SIG-M5 (cell line): ENCODE results near the gene TMEM120A.

Source experiments
- DNase-seq: peaks from one replicate; lab custom pipeline; 2025; lab: John Stamatoyannopoulos, UW

TMEM120A gene

DNA sequence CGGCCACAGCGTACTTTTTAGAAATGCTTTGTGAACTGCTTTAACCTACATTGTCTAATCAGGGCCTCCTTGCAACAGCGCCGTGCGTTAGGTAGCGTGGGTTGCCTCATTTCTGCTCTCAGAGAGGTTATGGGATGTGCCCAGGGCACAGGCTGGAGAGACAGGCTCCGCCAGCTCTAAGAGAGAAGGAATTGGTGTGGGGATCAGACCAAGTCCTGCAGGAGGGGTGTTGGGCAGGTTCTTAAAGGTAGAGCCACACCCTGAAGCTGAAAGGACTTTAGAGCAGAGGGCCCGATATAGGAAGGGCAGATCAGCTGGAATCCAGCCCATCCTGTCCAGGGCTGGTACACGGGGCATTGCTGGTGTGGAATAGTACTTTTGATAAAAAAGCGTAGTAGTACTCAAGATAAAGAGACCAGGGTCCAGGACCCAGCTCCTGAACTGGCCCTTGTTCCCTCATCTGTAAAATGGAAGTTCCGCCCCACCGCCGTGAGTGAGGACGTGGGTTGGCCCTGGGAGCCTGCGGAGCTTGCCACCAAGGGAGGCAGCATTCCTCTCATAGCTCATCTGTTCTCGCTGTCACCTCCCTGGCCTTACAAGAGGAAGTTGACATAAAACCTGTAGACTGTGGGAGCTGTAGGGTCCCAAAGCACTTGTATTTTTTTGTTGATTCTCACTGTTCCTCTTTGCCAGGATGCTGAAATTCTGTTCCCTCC lies 37.2 kb downstream of the TMEM120A start:
- no peak for DNase-seq

- no peak for DNase-seq
Measured at GRCh38 chr7:75955331-75955955, 39.0 kb downstream of the TMEM120A start.

- no peak for DNase-seq
Measured at GRCh38 chr7:75953931-75954330, 40.5 kb downstream of the TMEM120A start.

GRCh38 chr7:75953431-75953830 lies 41.0 kb downstream of the TMEM120A start:
- DNase-seq = no peak

- DNase-seq = peak; percentile 87
Measured at GRCh38 chr7:75951506-75951905, 42.9 kb downstream of the TMEM120A start.

DNA sequence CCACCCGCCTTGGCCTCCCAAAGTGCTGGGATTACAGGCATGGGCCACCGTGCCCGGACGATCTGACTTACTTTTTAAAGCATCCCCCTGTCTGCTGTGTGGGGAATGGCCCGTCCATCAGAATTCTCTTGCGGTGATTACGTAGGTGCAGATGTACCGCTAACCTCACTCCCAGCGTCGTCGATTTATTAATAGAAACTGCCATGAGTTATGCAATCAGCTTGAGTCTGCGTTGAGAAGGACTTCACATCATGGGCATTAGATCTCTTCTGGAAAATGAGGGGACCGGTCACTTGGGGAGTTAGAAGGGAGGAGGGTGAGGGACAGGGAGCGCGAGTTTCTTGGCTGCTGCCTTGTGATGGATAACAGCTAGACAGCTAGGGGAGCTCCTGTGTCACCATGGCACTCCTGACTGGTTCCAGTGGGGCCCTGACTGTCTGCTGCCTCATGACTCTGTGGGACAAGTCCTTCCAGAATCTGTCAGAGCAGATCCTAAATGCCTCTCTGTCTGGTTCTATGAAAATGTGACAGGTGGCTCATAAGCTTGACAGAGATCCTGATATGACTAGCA lies 44.2 kb downstream of the TMEM120A start:
- DNase-seq = no peak

DNA sequence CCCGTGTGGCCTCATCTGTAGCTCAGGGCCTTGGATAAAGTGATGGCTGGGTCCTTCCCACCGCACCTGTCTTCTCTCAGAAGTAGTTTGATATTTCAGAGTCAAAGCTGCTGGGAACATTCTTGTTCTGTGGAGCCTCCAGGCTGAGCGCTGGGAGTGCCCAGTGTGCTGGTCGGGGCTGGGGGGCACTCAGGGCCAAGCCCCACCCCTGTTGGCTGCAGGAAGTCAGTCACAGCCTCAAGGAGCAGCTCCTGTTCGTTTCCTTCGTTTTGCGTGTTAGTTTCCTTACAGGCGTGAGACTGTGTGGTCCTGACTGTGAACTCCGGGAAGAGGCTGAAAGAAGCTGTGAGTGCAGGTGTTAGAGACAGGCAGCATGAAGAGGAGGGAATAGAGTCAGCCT lies 46.2 kb downstream of the TMEM120A start:
- no peak for DNase-seq

DNA sequence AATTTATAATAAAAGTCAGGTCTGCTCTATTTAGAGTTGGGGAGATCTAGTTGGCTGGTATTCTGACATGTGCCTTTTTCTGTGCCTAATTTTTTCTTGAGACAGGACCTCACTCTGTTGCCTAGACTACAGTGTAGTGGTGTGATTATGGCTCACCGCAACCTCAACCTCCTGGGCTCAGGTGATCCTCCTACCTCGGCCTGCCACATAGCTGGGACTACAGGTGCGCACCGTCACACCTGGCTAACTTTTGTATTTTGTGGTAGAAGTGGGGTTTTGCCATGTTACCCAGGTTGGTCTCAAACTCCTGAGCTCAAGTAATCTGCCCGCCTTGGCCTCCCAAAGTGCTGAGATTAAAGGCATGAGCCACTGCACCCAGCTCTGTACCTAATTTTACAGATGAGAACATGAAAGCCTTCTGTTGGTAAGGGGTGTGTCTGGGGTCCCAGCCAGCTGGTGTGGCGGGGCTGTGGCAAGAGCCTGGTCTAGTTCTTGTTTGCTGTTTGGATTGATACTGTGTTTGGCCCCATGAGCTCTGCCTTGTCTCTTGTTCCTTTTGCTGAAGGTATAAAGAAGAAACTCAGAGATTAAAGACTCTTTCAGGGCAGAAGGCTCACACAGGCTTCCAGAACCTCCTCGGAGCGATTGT lies 48.1 kb downstream of the TMEM120A start:
- DNase-seq = no peak

GRCh38 chr7:75945297-75946168 lies 48.9 kb downstream of the TMEM120A start:
- DNase-seq = no peak

DNA sequence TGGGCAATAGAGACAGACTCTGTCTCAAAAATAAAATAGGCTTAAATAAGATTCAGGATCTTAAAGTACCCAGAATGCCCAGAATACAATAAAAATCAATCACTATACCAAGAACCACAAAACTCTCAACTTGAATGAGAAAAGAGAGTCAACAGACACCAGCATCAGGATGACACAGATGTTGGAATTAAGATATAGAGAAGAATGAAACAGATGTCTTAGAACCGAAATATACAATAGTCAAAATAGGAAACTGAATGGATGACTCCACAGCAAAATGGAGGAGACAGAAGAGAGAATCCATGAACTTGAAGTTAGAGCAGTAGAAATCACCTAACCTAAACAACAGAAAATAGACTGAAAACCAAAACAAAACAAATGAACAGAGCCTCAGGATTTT lies 49.9 kb downstream of the TMEM120A start:
- DNase-seq = no peak

- no peak for DNase-seq
Measured at GRCh38 chr7:75943864-75944263, 50.5 kb downstream of the TMEM120A start.

DNA sequence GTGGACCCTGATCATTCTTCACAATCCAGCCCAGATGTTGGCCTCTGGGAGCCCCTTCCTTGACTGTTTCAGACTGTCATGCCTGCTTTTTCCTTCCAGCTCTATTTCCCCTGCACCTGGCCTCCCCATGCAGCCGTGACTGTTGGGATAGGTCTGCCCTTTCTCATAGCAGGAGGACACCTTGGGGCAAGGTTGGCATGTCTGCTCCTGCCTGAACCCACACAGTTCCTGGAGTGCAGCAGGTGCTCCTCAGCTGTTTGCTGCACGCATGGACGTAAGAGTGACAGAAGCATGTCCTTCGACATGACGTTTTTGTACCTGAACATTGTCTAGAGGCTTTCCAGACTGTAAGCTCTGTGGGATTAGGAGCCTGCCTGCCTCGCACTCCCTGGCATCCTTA lies 55.5 kb downstream of the TMEM120A start:
- DNase-seq = no peak

DNA sequence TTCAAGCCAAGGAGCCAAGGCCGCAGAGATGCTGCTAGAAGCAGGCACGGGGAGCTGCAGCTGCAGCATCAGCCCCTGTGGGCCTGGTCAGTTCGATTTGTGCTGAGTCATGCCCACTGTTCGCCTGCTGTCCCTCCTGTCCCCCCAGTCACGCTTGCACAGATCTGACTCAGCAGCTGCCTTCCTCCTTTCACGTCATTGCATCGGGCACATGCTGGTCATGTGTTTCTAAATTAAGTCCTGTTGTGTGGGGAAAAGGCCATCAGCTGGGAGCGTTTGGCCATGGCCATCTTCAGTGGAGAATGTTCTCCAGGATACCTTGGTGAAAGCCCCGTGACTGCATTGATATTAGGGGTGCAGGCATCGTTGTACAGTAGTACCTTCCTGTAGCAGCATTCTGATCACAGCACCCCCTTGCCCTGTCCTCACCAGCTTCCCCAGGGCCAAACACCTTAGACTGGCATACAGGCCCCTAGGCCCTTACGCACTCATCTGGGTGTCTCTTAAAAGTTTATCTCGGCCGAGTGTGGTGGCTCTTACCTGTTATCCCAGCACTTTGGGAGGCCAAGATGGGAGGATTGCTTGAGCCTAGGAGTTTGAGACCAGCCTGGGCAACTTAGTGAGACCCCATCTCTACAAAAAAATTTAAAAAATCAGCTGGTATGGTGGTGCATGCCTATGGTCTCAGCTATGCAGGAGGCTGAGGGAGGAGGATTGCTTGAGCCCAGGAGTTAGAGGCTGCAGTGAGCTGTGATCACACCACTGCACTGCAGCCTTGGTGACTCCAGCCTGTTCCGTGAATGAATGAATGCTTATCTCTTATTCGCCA lies 56.2 kb downstream of the TMEM120A start:
- DNase-seq = no peak
